Chondrocyte (in vitro differentiated cells): ENCODE data around the gene RNF44. TPM values are rescaled to one million over a fixed set of nuclear protein-coding genes. Genes with fewer than 3 reads are reported as not detected.

Experiments
- DNase-seq: peaks from one replicate; pipeline ENCODE4 v3.0.0; 2021; ENCODE audit warnings: mixed read lengths, low spot score
- H3K27ac Mint-ChIP-seq: one replicate; pipeline ENCODE4 v1.8.0; 2021; ENCODE audit warnings: mild to moderate bottlenecking, moderate library complexity, mixed read lengths; ENCODE audit not compliant: unreplicated experiment
- H3K27me3 Mint-ChIP-seq: 2 replicates; pipeline ENCODE4 v1.8.0; 2021; ENCODE audit warnings: low read depth, mixed read lengths
- H3K36me3 Mint-ChIP-seq: 2 replicates; pipeline ENCODE4 v1.8.0; 2021; ENCODE audit warnings: low read depth, mixed read lengths
- H3K4me1 Mint-ChIP-seq: 2 replicates; pipeline ENCODE4 v1.8.0; 2021; ENCODE audit warnings: low read depth, mild to moderate bottlenecking, mixed read lengths
- H3K4me3 Mint-ChIP-seq: one replicate; pipeline ENCODE4 v1.8.0; 2021; ENCODE audit warnings: mild to moderate bottlenecking, moderate library complexity, mixed read lengths; ENCODE audit not compliant: unreplicated experiment
- H3K9me3 Mint-ChIP-seq: 2 replicates; pipeline ENCODE4 v1.8.0; 2021; ENCODE audit warnings: low read depth, mixed read lengths
- total RNA-seq: library from RNA; stranded (reverse); gene quantifications from 3 replicates; pipeline ENCODE4 v1.2.1, GENCODE V29; 2021
- TF ChIP-seq, protein P1 (sequence below): fragments of 200-600 bp; sonication (generic); IDR thresholded peaks from 2 replicates; pipeline ENCODE4 v1.5.0; 2021; ENCODE audit warnings: antibody characterized with exemption, mild to moderate bottlenecking, moderate library complexity

RNF44 gene
- total RNA-seq, 1 donor from 2014 or later = 24.7 TPM

GRCh38 chr5:176570044-176570443, 32.8 kb upstream of the RNF44 start:
- TF ChIP-seq, protein P1, sequence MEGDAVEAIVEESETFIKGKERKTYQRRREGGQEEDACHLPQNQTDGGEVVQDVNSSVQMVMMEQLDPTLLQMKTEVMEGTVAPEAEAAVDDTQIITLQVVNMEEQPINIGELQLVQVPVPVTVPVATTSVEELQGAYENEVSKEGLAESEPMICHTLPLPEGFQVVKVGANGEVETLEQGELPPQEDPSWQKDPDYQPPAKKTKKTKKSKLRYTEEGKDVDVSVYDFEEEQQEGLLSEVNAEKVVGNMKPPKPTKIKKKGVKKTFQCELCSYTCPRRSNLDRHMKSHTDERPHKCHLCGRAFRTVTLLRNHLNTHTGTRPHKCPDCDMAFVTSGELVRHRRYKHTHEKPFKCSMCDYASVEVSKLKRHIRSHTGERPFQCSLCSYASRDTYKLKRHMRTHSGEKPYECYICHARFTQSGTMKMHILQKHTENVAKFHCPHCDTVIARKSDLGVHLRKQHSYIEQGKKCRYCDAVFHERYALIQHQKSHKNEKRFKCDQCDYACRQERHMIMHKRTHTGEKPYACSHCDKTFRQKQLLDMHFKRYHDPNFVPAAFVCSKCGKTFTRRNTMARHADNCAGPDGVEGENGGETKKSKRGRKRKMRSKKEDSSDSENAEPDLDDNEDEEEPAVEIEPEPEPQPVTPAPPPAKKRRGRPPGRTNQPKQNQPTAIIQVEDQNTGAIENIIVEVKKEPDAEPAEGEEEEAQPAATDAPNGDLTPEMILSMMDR = peak; percentile 55
- Mint-ChIP-seq H3K9me3 (peaks cover 5% of the 10 kb centered on the region), H3K27me3 (peaks cover 18% of the 10 kb centered on the region), H3K27ac (no peak overlapping the region), H3K4me3 (no peak overlapping the region), H3K4me1 (no peaks in the 10 kb centered on the region), H3K36me3 (no peaks in the 10 kb centered on the region)
- no peak for DNase-seq

- Mint-ChIP-seq H3K4me3 (no peak overlapping the region), H3K27me3 (peaks cover 18% of the 10 kb centered on the region), H3K4me1 (no peaks in the 10 kb centered on the region), H3K27ac (no peak overlapping the region), H3K36me3 (no peaks in the 10 kb centered on the region), H3K9me3 (peaks cover 5% of the 10 kb centered on the region)
- TF ChIP-seq, protein P1 = no peak
- no peak for DNase-seq
Measured at GRCh38 chr5:176568657-176569056, 31.5 kb upstream of the RNF44 start.

- no peak overlapping the region for H3K4me3 Mint-ChIP-seq
Measured at GRCh38 chr5:176565760-176566288, 28.6 kb upstream of the RNF44 start.

DNA sequence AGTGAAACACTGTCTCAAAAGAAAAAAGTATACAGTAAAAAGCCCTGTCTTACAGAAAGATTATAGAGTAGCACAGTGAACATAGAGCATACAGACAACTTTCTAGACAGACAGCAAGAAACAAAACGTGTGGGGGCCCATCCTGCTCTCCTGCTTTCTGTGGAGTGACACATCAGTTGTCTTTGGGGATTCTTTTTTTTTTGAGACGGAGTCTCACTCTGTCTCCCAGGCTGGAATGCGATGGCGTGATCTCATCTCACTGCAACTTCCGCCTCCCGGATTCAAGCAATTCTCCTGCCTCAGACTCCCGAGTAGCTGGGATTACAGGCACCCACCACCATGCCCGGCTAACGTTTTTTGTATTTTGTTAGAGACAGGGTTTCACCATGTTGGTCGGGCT, 26.8 kb upstream of the RNF44 start:
- H3K9me3 Mint-ChIP-seq = peaks cover 9% of the 10 kb centered on the region

More at GRCh38 chr5:176565760-176566288, 28.6 kb upstream of the RNF44 start:
- no peak for DNase-seq
- Mint-ChIP-seq H3K36me3 (no peaks in the 10 kb centered on the region), H3K4me1 (no peaks in the 10 kb centered on the region), H3K27me3 (peaks cover 11% of the 10 kb centered on the region), H3K9me3 (peaks cover 5% of the 10 kb centered on the region), H3K27ac (no peak overlapping the region)
- TF ChIP-seq, protein P1 = no peak

DNA sequence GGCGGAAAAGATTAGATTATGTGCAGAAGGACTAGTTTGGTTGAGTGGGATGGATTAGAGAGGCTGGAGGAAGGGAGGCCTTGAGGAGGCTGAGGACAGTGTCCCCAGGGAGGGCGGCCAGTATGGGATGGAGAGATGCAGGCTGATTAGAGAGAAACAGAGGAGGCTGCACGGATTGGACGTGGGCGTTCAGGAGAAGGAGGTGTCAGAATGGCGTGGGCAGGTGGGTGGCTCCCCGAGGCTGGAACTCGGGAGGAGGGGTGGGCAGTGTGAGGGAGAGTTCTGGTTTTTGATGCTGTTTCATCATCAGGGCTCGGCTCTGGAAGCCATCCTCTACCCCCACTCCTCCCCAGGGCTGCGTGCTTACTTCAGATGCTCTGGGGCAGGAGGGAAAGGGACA, 25.0 kb upstream of the RNF44 start:
- no peaks in the 10 kb centered on the region for H3K36me3 Mint-ChIP-seq
- no peak for DNase-seq
- no peaks in the 10 kb centered on the region for H3K4me1 Mint-ChIP-seq
- peaks cover 12% of the 10 kb centered on the region for H3K9me3 Mint-ChIP-seq
- H3K4me3 Mint-ChIP-seq = no peak overlapping the region
- TF ChIP-seq, protein P1 = no peak
- no peak overlapping the region for H3K27ac Mint-ChIP-seq
- H3K27me3 Mint-ChIP-seq = peaks cover 10% of the 10 kb centered on the region

More for the DNA sequence above, 26.8 kb upstream of the RNF44 start:
- Mint-ChIP-seq H3K27ac (no peak overlapping the region), H3K4me3 (no peak overlapping the region), H3K27me3 (peaks cover 10% of the 10 kb centered on the region), H3K36me3 (no peaks in the 10 kb centered on the region), H3K4me1 (no peaks in the 10 kb centered on the region)
- no peak for DNase-seq
- TF ChIP-seq, protein P1 = no peak
